ENCODE measurements around the gene ADAM12.
"Not testable (repeated sequence)": the region's sequence is repeated elsewhere in the genome, so short reads cannot be mapped to it uniquely, and the experiment has no call there.

The ADAM12 gene

GRCh38 chr10:126179637-126180036 lies 208.6 kb downstream of the ADAM12 start:
- no peak for DNase-seq (ENCODE audit: low read depth, low spot score)

GRCh38 chr10:126177417-126178030 lies 210.8 kb downstream of the ADAM12 start:
- DNase-seq (ENCODE audit: low read depth, low spot score), result no peak

- peak; percentile 97 for DNase-seq (ENCODE audit: low read depth, low spot score)
Measured at GRCh38 chr10:126175641-126176262, 212.5 kb downstream of the ADAM12 start.

- DNase-seq (ENCODE audit: low read depth, low spot score), result not testable (repeated sequence)
Measured at GRCh38 chr10:126172755-126173154, 215.5 kb downstream of the ADAM12 start.

GRCh38 chr10:126171555-126171954 lies 216.7 kb downstream of the ADAM12 start:
- peak; percentile 83 for DNase-seq (ENCODE audit: low read depth, low spot score)

- DNase-seq (ENCODE audit: low read depth, low spot score), result no peak
Measured at GRCh38 chr10:126170776-126171175, 217.5 kb downstream of the ADAM12 start.

- DNase-seq (ENCODE audit: low read depth, low spot score), result no peak
Measured at GRCh38 chr10:126170371-126170770, 217.9 kb downstream of the ADAM12 start.

- no peak for DNase-seq (ENCODE audit: low read depth, low spot score)
Measured at GRCh38 chr10:126169899-126170298, 218.4 kb downstream of the ADAM12 start.

- no peak for DNase-seq (ENCODE audit: low read depth, low spot score)
Measured at GRCh38 chr10:126166797-126167196, 221.5 kb downstream of the ADAM12 start.

- DNase-seq (ENCODE audit: low read depth, low spot score), result no peak
Measured at GRCh38 chr10:126165874-126166273, 222.4 kb downstream of the ADAM12 start.

- no peak for DNase-seq (ENCODE audit: low read depth, low spot score)
Measured at GRCh38 chr10:126163506-126163905, 224.8 kb downstream of the ADAM12 start.

- no peak for DNase-seq (ENCODE audit: low read depth, low spot score)
Measured at GRCh38 chr10:126161691-126162090, 226.6 kb downstream of the ADAM12 start.

GRCh38 chr10:126160971-126161630 lies 227.2 kb downstream of the ADAM12 start:
- DNase-seq (ENCODE audit: low read depth, low spot score), result no peak

GRCh38 chr10:126160571-126160970 lies 227.7 kb downstream of the ADAM12 start:
- DNase-seq (ENCODE audit: low read depth, low spot score), result no peak

GRCh38 chr10:126158133-126158892 lies 230.0 kb downstream of the ADAM12 start:
- DNase-seq (ENCODE audit: low read depth, low spot score), result no peak

GRCh38 chr10:126157189-126157588 lies 231.1 kb downstream of the ADAM12 start:
- no peak for DNase-seq (ENCODE audit: low read depth, low spot score)

- no peak for DNase-seq (ENCODE audit: low read depth, low spot score)
Measured at GRCh38 chr10:126156503-126156902, 231.8 kb downstream of the ADAM12 start.

- DNase-seq (ENCODE audit: low read depth, low spot score), result no peak
Measured at GRCh38 chr10:126156012-126156411, 232.3 kb downstream of the ADAM12 start.

GRCh38 chr10:126155528-126155927 lies 232.7 kb downstream of the ADAM12 start:
- no peak for DNase-seq (ENCODE audit: low read depth, low spot score)

- DNase-seq (ENCODE audit: low read depth, low spot score), result no peak
Measured at GRCh38 chr10:126153711-126154628, 234.3 kb downstream of the ADAM12 start.

All from brain pericyte (primary cell).